Measurements from ENCODE around the gene GNAZ. TPM values are rescaled to one million over a fixed set of nuclear protein-coding genes. Genes with fewer than 3 reads are reported as not detected.

The GNAZ gene
- total RNA-seq, 1 experiment from 2014 or later, result 5.0 TPM

GRCh38 chr22:23072911-23073491, 2.7 kb downstream of the GNAZ start:
- no peak overlapping the region for H3K9ac ChIP-seq (ENCODE audit: extremely low read depth, insufficient read length, low read length)
- no peak overlapping the region for H3K4me2 ChIP-seq (ENCODE audit: insufficient read depth, insufficient read length, low read length)
- WGBS (ENCODE audit: extremely low coverage, insufficient read length, low lambda C conversion rate), result no CpG with 5 or more reads among the region's 11 CpGs
- DNase-seq, result no peak
- peaks cover 11% of the 10 kb centered on the region for H3K23me2 ChIP-seq (ENCODE audit: insufficient read length, low read depth, low read length, poor library complexity, severe bottlenecking)
- no peak overlapping the region for H2BK20ac ChIP-seq (ENCODE audit: low read depth, low read length, poor library complexity, severe bottlenecking)
- no peaks in the 10 kb centered on the region for H3K9me3 ChIP-seq (ENCODE audit: control insufficient read depth, low read depth, low read length)
- H3K27ac ChIP-seq (ENCODE audit: insufficient read length, low read depth, low read length), result no peak overlapping the region
- H4K20me1 ChIP-seq (ENCODE audit: control insufficient read depth, insufficient read depth, insufficient read length), result no peaks in the 10 kb centered on the region
- H3K4ac ChIP-seq (ENCODE audit: low read depth, low read length), result no peak overlapping the region
- H3K79me2 ChIP-seq (ENCODE audit: insufficient read depth, low read length), result no peaks in the 10 kb centered on the region
- H2BK5ac ChIP-seq (ENCODE audit: insufficient read length, low read length), result no peak overlapping the region
- Mint-ChIP-seq H3K27me3 (ENCODE audit: low read depth) (peaks cover 63% of the 10 kb centered on the region), H3K9me3 (no peaks in the 10 kb centered on the region; a peak in 1 of 5 replicates), H3K4me3 (no peak overlapping the region), H3K27ac (peak overlapping the region in 1 of 3 experiments; percentile 59; a peak in 1 of 7 replicates), H3K36me3 (ENCODE audit: insufficient read depth in 1 of 3, low read depth in 3 of 3) (peaks cover 0 to 6% (median 0%) of the 10 kb centered on the region in 3 experiments; a peak in 2 of 7 replicates), H3K4me1 (peaks cover 12 to 23% of the 10 kb centered on the region in 2 experiments; a peak in 3 of 4 replicates)
- H2BK120ac ChIP-seq (ENCODE audit: low read depth, low read length, poor library complexity, severe bottlenecking), result no peak overlapping the region
- no peak overlapping the region for H4K91ac ChIP-seq (ENCODE audit: insufficient read length, low read depth, low read length)
- H2AFZ ChIP-seq (ENCODE audit: low read length), result no peak overlapping the region
- no peak overlapping the region for H3K56ac ChIP-seq (ENCODE audit: insufficient read length, low read depth, low read length)
- H4K8ac ChIP-seq (replicated peaks; ENCODE audit: insufficient read length, low read depth, low read length), result no peak overlapping the region
- no peak overlapping the region for H2BK15ac ChIP-seq (ENCODE audit: low read depth, low read length)
- H3K23ac ChIP-seq (ENCODE audit: insufficient read length, low read depth, low read length), result no peak overlapping the region
- H3K4me1 ChIP-seq (ENCODE audit: insufficient read depth, low read length), result no peaks in the 10 kb centered on the region
- no peak overlapping the region for H3K14ac ChIP-seq (ENCODE audit: insufficient read depth, low read length)
- H3K79me1 ChIP-seq (ENCODE audit: insufficient read depth, low read depth, low read length, poor library complexity, severe bottlenecking), result no peaks in the 10 kb centered on the region
- H3T11ph ChIP-seq (ENCODE audit: low read length), result no peak overlapping the region
- peaks cover 8% of the 10 kb centered on the region; the same call in 1 of the 2 replicates for H3K27me3 ChIP-seq (ENCODE audit: insufficient read depth, low read length)
- TF ChIP-seq, protein P1, sequence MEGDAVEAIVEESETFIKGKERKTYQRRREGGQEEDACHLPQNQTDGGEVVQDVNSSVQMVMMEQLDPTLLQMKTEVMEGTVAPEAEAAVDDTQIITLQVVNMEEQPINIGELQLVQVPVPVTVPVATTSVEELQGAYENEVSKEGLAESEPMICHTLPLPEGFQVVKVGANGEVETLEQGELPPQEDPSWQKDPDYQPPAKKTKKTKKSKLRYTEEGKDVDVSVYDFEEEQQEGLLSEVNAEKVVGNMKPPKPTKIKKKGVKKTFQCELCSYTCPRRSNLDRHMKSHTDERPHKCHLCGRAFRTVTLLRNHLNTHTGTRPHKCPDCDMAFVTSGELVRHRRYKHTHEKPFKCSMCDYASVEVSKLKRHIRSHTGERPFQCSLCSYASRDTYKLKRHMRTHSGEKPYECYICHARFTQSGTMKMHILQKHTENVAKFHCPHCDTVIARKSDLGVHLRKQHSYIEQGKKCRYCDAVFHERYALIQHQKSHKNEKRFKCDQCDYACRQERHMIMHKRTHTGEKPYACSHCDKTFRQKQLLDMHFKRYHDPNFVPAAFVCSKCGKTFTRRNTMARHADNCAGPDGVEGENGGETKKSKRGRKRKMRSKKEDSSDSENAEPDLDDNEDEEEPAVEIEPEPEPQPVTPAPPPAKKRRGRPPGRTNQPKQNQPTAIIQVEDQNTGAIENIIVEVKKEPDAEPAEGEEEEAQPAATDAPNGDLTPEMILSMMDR (conservative IDR thresholded peaks at IDR 0.05), result no peak
- H2AK5ac ChIP-seq (ENCODE audit: insufficient read length, low read length), result no peak overlapping the region
- H2BK12ac ChIP-seq (ENCODE audit: insufficient read length, low read depth, low read length), result no peak overlapping the region
- no peak overlapping the region for H4K5ac ChIP-seq (ENCODE audit: insufficient read length, low read depth, low read length)
- no peak overlapping the region for H3K18ac ChIP-seq (ENCODE audit: insufficient read length, low read depth, low read length)
